ENCODE data around the gene ST7. TPM values are rescaled to one million over a fixed set of nuclear protein-coding genes. Genes with fewer than 3 reads are reported as not detected.

ST7 gene
- polyA plus RNA-seq, 2 of the 4 experiments (the other 2 are of a cell fraction): 16.2 to 26.0 TPM

GRCh38 chr7:117200132-117200531 is 246.8 kb downstream of the ST7 start (continued):
- TF ChIP-seq MAX (IDR thresholded peaks at IDR 0.05): no peak
- no peak for TF ChIP-seq ZFP36 (IDR thresholded peaks at IDR 0.05; ENCODE audit: borderline replicate concordance, partially characterized antibody)
- no peak for TF ChIP-seq JUNB (IDR thresholded peaks at IDR 0.05)
- no peak for TF ChIP-seq USF2 (IDR thresholded peaks at IDR 0.05)

GRCh38 chr7:117200786-117201458 is 247.6 kb downstream of the ST7 start:
- POLR2A ChIA-PET: no interaction called here
- FAIRE-seq: no peak

More at GRCh38 chr7:117200786-117201458, 247.6 kb downstream of the ST7 start:
- Histone ChIP-seq H3K4me2 (no peak overlapping the region), H3K4me1 (no peaks in the 10 kb centered on the region), H3K9me3 (no peaks in the 10 kb centered on the region), H3K27ac (no peak overlapping the region), H3K4me3 (no peak overlapping the region)
- no peak for ATAC-seq
- CTCF ChIA-PET: interaction anchor here (1.2 to 4.5 kb wide), 3 partner anchors 12 to 185 kb away, joined by 3 to 21 read pairs (median 3); no protein-coding TSS in a partner anchor
- WGBS (ENCODE audit: missing lambda C conversion rate): 83% methylated on average over 4 of the region's 4 CpGs
- no peak for DNase-seq (ENCODE audit: low read depth in 1 of 2, low spot score in 1 of 2)
- TF ChIP-seq REST (IDR thresholded peaks at IDR 0.05) (no peak), BHLHE40 (IDR thresholded peaks at IDR 0.05; ENCODE audit: low read depth, low read length) (no peak), ELK1 (IDR thresholded peaks at IDR 0.05; ENCODE audit: low read depth, low read length) (no peak), MAZ (IDR thresholded peaks at IDR 0.05; ENCODE audit: borderline replicate concordance, low read depth, low read length) (no peak), EHMT2 (IDR thresholded peaks at IDR 0.05; ENCODE audit: low read depth) (no peak), NR3C1 (IDR thresholded peaks at IDR 0.05) (no peak), HOXB13 (CRISPR knock-in tag; IDR thresholded peaks at IDR 0.05; ENCODE audit: low read depth) (no peak), BCL3 (IDR thresholded peaks at IDR 0.05) (no peak), HOXB5 (CRISPR knock-in tag; IDR thresholded peaks at IDR 0.05) (no peak), MAFK (IDR thresholded peaks at IDR 0.05; ENCODE audit: partially characterized antibody) (no peak), POLR2AphosphoS2 (conservative IDR thresholded peaks at IDR 0.05; ENCODE audit: low read length) (no peak), RAD21 (conservative IDR thresholded peaks at IDR 0.05 in 1 of 2, IDR thresholded peaks at IDR 0.05 in 1 of 2) (no peak), HEYL (CRISPR knock-in tag; IDR thresholded peaks at IDR 0.05) (no peak), SREBF2 (IDR thresholded peaks at IDR 0.05) (no peak), CHD2 (IDR thresholded peaks at IDR 0.05; ENCODE audit: low read length, partially characterized antibody) (no peak), CBX8 (IDR thresholded peaks at IDR 0.05) (no peak), KDM1A (IDR thresholded peaks at IDR 0.05; ENCODE audit: low read depth) (no peak), JUN (IDR thresholded peaks at IDR 0.05) (no peak), ATOH8 (CRISPR knock-in tag; IDR thresholded peaks at IDR 0.05; ENCODE audit: low read depth) (no peak)
